Panc1 (cell line): ENCODE measurements around the gene CD14. TPM values are rescaled to one million over a fixed set of nuclear protein-coding genes. Genes with fewer than 3 reads are reported as not detected.

Experiments
- ATAC-seq: fragments of 200-7000 bp; cut with Tn5 transposase; 2 replicates; pipeline ENCODE4 v1.9.1; 2020; ENCODE audit warnings: mild to moderate bottlenecking, moderate library complexity
- BruUV-seq: library from RNA; stranded (reverse); fragments of 400-500 nt; replicated peaks from 2 replicates; lab custom pipeline; 2021; lab: Mats Ljungman, UMichigan
- CTCF ChIA-PET: fragments of 300-600 bp; sonication (Branson Sonifier 250); formaldehyde crosslinking; loops from one replicate; lab custom pipeline; 2022; ENCODE audit warnings: antibody characterized with exemption; lab: Charles Lee
- POLR2A ChIA-PET: fragments of 300-600 bp; sonication (Branson Sonifier 250); formaldehyde crosslinking; loops from one replicate; lab custom pipeline; 2022; ENCODE audit warnings: antibody characterized with exemption; lab: Charles Lee
- DNase-seq: peaks from one replicate; pipeline ENCODE4 v3.0.0-alpha.2; 2010; ENCODE audit warnings: low read depth, low spot score
- H3K27ac ChIP-seq: 2 replicates; pipeline ENCODE4 v1.5.1; 2011; ENCODE audit warnings: mild to moderate bottlenecking, low read length, inconsistent platforms
- H3K27me3 ChIP-seq: fragments of 200-500 bp; sonication (Bioruptor generic); 2 replicates; pipeline ENCODE4 v1.6.0; 2014; ENCODE audit warnings: low read length, inconsistent platforms; ENCODE audit not compliant: control insufficient read depth, insufficient read depth
- H3K36me3 ChIP-seq: fragments of 200-500 bp; sonication (Bioruptor generic); 2 replicates; pipeline ENCODE4 v1.5.1; 2014; ENCODE audit warnings: inconsistent platforms, mild to moderate bottlenecking, low read length, moderate library complexity; ENCODE audit not compliant: control insufficient read depth, insufficient read depth
- H3K4me1 ChIP-seq: 2 replicates; pipeline ENCODE4 v1.5.1; 2011; ENCODE audit warnings: inconsistent platforms, mild to moderate bottlenecking, low read length, moderate library complexity; ENCODE audit not compliant: control insufficient read depth, insufficient read depth
- H3K4me3 ChIP-seq, 2 experiments: 2 replicates each; pipeline ENCODE4 v1.5.1; 2011 to 2012; ENCODE audit warnings: low read depth in 2 of 2, low read length in 2 of 2, mild to moderate bottlenecking in 2 of 2, inconsistent platforms in 1 of 2, moderate library complexity in 1 of 2
- H3K9me3 ChIP-seq: fragments of 200-500 bp; sonication (Bioruptor generic); 2 replicates; pipeline ENCODE4 v1.5.1; 2014; ENCODE audit warnings: low read depth, mild to moderate bottlenecking, inconsistent platforms, low read length, moderate library complexity; ENCODE audit not compliant: control insufficient read depth, insufficient read depth
- CTCF ChIP-seq: fragments of 450-650 bp; IDR thresholded peaks from 2 replicates; pipeline ENCODE4 v1.5.1; 2017; ENCODE audit warnings: mild to moderate bottlenecking
- POLR2AphosphoS5 ChIP-seq: IDR thresholded peaks from 2 replicates; pipeline ENCODE4 v1.6.1; 2012; ENCODE audit warnings: mild to moderate bottlenecking, low read depth, low read length, moderate library complexity
- SIN3A ChIP-seq: IDR thresholded peaks from 2 replicates; pipeline ENCODE4 v1.6.1; 2012; ENCODE audit warnings: low read depth, mild to moderate bottlenecking, low read length, moderate library complexity, borderline replicate concordance; ENCODE audit not compliant: insufficient read depth
- TCF7L2 ChIP-seq: IDR thresholded peaks from 2 replicates; pipeline ENCODE4 v1.6.1; 2011; ENCODE audit warnings: mild to moderate bottlenecking, low read depth, low read length, inconsistent platforms
- in situ Hi-C: cut with HindIII; loops from 2 replicates; pipeline ENCODE4 v1.10.0; 2016; ENCODE audit warnings: low sequenced_read_pairs, low pct_unique_long_range_greater_than_20kb
- intact Hi-C: fragments of 100-400 bp; cut with micrococcal nuclease; formaldehyde crosslinking; loops from one replicate; pipeline ENCODE4 v1.10.0; 2022; ENCODE audit not compliant: unreplicated experiment
- total RNA-seq: library from RNA; stranded (reverse); gene quantifications from one replicate; pipeline ENCODE4 v1.2.1, GENCODE V29; 2021; ENCODE audit not compliant: unreplicated experiment
- TF ChIP-seq, protein P1 (sequence below), 2 experiments: IDR thresholded peaks; 2 replicates each; pipeline ENCODE4 v1.6.1; 2011 to 2012; ENCODE audit warnings: low read depth in 2 of 2, control low read depth in 1 of 2, low read length in 1 of 2, mild to moderate bottlenecking in 1 of 2, moderate library complexity in 1 of 2; ENCODE audit not compliant: insufficient read depth in 1 of 2

Gene CD14
- total RNA-seq, 1 experiment from 2014 or later = 2.5 TPM

GRCh38 chr5:140600096-140600495, 32.9 kb downstream of the CD14 start:
- Histone ChIP-seq H3K9me3 (no peaks in the 10 kb centered on the region), H3K27me3 (no peaks in the 10 kb centered on the region), H3K4me3 (no peak overlapping the region), H3K4me1 (no peaks in the 10 kb centered on the region), H3K36me3 (no peaks in the 10 kb centered on the region), H3K27ac (no peak overlapping the region)
- DNase-seq = no peak
- in situ Hi-C loops = no loop called here
- TF ChIP-seq CTCF = no peak
- TF ChIP-seq, protein P1, sequence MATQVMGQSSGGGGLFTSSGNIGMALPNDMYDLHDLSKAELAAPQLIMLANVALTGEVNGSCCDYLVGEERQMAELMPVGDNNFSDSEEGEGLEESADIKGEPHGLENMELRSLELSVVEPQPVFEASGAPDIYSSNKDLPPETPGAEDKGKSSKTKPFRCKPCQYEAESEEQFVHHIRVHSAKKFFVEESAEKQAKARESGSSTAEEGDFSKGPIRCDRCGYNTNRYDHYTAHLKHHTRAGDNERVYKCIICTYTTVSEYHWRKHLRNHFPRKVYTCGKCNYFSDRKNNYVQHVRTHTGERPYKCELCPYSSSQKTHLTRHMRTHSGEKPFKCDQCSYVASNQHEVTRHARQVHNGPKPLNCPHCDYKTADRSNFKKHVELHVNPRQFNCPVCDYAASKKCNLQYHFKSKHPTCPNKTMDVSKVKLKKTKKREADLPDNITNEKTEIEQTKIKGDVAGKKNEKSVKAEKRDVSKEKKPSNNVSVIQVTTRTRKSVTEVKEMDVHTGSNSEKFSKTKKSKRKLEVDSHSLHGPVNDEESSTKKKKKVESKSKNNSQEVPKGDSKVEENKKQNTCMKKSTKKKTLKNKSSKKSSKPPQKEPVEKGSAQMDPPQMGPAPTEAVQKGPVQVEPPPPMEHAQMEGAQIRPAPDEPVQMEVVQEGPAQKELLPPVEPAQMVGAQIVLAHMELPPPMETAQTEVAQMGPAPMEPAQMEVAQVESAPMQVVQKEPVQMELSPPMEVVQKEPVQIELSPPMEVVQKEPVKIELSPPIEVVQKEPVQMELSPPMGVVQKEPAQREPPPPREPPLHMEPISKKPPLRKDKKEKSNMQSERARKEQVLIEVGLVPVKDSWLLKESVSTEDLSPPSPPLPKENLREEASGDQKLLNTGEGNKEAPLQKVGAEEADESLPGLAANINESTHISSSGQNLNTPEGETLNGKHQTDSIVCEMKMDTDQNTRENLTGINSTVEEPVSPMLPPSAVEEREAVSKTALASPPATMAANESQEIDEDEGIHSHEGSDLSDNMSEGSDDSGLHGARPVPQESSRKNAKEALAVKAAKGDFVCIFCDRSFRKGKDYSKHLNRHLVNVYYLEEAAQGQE (IDR thresholded peaks at IDR 0.05; ENCODE audit: insufficient read depth in 1 of 2, low read depth in 2 of 2, low read length in 1 of 2) = no peak
- no peak for TF ChIP-seq POLR2AphosphoS5
- no peak for TF ChIP-seq TCF7L2
- no peak for TF ChIP-seq SIN3A
- BruUV-seq = no TSS peak
- intact Hi-C loops = no loop called here
- ChIA-PET CTCF (no interaction called here), POLR2A (interaction anchor here (0.5 kb wide), 1 partner anchor 366 kb away, joined by 6 read pairs; the partner anchor contains the start of gene PCDHAC2)
- ATAC-seq = no peak

DNA sequence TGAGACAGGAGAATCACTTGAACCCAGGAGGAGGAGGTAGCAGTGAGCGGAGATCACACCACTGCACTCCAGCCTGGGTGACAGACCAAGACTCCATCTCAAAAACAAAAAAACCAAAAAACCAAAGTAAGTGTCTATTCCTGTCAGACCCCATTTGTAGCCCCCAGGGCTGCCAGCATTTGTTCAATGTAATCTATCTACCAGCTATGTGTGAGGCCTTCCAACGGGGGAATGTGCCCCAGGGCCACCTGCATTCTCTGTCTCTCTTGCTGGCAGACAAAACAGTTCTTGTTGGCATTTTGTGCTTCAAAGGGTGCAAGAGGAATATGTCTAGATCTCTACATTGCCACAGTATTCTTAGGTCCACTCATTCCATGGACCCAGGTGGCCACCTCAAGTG, 34.1 kb downstream of the CD14 start:
- intact Hi-C loops = no loop called here
- TF ChIP-seq SIN3A = no peak
- no peak for TF ChIP-seq POLR2AphosphoS5
- TF ChIP-seq CTCF = no peak
- TF ChIP-seq, protein P1 (IDR thresholded peaks at IDR 0.05; ENCODE audit: insufficient read depth in 1 of 2, low read depth in 2 of 2, low read length in 1 of 2) = no peak
- no peak for TF ChIP-seq TCF7L2
- POLR2A ChIA-PET = no interaction called here
- no peak overlapping the region for H3K4me3 ChIP-seq
- no peak overlapping the region for H3K27ac ChIP-seq
- no peaks in the 10 kb centered on the region for H3K27me3 ChIP-seq
- BruUV-seq = no TSS peak
- H3K36me3 ChIP-seq = no peaks in the 10 kb centered on the region
- CTCF ChIA-PET = no interaction called here
- no peaks in the 10 kb centered on the region for H3K4me1 ChIP-seq
- DNase-seq (no peak), ATAC-seq (no peak)
- H3K9me3 ChIP-seq = no peaks in the 10 kb centered on the region
- in situ Hi-C loops = no loop called here
